Stimulated activated CD4-positive, alpha-beta T cell treated with anti-CD3 and anti-CD28 coated beads, Interleukin-2, amount 100 ng/mL, for 4 hours (primary cell): ENCODE measurements around the gene NCAPG2.
"Not testable (repeated sequence)": the region's sequence is repeated elsewhere in the genome, so short reads cannot be mapped to it uniquely, and the experiment has no call there.

Experiments
- DNase-seq: peaks from one replicate; pipeline ENCODE4 v3.0.0-alpha.2; 2020; ENCODE audit warnings: low read depth

The NCAPG2 gene

GRCh38 chr7:158676171-158676840 lies 28.3 kb downstream of the NCAPG2 start:
- DNase-seq = no peak

- no peak for DNase-seq
These were observed 31.6 kb downstream of the NCAPG2 start for GRCh38 chr7:158672975-158673374.

- DNase-seq = not testable (repeated sequence)
These were observed 36.5 kb downstream of the NCAPG2 start for GRCh38 chr7:158668086-158668485.

DNA sequence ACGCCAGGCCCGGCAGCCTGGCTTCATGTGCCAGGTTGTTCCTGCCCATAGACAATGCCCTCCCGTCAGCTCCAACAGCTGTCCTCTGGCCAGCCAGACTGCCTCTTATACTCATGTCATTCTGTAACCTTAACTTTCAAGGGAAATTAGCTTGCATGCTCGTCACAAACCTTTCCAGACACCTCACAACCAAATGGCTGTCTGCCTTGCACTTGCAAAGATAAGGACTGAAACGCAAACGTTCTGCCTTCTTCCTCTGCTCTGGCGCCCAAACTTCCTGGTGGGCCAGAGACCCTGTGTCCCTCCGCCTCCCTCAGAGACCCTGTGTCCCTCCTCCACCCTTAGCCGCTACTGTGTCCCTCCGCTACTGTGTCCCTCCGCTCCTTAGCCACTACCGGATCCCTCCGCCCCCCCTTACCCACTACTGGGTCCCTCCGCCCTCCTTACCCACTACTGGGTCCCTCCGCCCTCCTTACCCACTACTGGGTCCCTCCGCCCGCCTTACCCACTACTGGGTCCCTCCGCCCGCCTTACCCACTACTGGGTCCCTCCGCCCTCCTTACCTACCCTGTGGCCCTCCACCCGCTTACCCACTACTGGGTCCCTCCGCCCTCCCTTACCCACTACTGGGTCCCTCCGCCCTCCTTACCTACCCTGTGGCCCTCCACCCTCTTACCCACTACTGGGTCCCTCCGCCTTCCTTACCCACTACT lies 37.5 kb downstream of the NCAPG2 start:
- not testable (repeated sequence) for DNase-seq

- DNase-seq = no peak
These were observed 38.2 kb downstream of the NCAPG2 start for GRCh38 chr7:158666401-158666800.

DNA sequence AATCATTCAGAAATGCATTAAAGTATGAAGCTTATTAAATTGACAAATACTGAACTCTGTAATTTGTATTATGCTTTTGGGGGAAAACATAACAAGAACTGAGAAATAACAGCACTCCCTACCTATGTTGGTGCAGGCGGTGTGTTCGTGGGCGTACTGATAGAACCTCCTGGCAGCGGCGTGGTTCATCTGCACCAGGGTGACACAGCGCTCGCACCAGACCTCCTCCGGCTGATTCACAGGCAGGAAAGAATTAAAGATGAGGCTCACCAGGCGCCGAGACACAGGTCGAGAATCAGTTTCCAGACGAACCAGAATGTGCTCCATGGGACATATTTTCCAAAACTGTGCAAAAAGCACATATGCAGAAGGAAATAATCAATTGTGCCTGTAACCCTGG lies 40.2 kb downstream of the NCAPG2 start:
- no peak for DNase-seq

- DNase-seq = no peak
These were observed 41.2 kb downstream of the NCAPG2 start for GRCh38 chr7:158663428-158663741.

DNA sequence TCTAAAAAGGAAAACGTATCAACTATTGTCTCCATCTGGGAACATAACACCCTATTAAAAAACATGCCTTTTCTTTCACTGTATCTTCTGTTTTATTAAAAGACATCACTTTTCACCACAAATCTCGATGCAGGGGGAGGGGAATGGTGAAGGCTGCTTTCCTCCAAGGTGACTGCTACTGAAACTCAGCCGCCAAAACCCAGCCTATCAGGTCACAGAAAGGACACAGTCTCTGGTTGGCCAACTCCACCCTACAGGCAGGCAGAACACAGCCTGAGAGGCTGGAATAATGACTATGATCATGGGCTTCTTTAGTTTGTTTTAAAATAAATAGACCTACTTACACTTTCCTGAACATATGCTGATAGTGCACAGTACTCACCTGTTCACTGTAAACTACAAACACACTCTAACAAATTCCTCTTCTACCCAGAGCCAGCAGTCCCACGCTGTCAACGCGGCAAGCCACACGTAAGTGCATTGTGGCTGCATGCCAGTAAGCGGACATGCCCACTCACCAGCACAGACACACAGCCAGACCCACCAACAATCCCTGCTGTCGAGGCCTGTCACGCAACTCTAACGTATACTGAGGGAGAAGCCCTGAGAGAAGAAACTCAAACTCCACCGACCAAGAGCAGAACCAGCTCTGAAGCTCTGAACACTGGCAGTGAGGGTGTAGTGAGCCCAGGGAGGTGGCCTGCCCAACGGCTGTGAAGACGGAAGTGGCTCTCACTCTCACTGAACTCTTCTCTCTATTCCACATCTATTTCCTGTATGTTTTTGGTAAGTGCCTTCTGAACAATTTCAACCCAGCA lies 41.8 kb downstream of the NCAPG2 start:
- no peak for DNase-seq

DNA sequence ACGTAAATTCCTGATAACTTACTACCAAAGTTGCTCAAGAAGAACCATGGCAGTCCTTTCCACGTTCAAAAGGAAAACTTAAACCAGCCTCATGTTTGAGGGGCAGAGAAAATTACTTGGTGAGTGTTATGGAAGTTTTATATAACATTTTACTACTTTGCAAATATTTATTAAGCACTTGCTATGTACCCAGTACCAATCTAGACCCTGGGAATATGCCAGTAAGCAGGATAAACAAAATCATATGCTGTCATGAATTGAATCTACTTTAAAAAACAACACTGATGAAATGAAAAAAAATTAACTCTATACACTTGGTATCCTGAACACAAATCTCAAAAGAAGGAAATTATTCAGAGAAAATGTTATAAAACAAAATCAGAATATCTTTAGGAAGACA lies 46.1 kb downstream of the NCAPG2 start:
- DNase-seq = no peak

- DNase-seq = no peak
These were observed 47.3 kb downstream of the NCAPG2 start for GRCh38 chr7:158657189-158657746.

GRCh38 chr7:158655931-158656441 lies 48.6 kb downstream of the NCAPG2 start:
- DNase-seq = no peak

DNA sequence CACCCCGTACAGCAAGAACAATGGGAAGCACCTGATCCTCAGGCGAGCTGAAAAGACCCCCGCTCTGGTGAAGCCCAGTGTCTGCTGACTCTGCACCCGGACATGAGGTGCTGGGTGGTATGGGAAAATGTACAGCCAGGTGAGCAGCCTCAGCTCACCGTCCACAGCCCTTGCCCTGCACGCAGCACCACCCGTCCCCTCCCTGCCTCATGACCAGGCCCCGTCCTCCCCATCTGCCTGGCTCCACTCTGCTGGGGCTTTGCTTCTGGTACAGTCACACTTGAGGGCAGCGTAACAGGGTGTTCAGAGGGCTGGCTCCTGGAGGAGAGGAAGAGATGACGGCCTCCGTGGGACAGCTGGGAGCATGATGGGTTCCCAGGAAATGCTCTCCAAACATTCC lies 49.1 kb downstream of the NCAPG2 start:
- DNase-seq = no peak

DNA sequence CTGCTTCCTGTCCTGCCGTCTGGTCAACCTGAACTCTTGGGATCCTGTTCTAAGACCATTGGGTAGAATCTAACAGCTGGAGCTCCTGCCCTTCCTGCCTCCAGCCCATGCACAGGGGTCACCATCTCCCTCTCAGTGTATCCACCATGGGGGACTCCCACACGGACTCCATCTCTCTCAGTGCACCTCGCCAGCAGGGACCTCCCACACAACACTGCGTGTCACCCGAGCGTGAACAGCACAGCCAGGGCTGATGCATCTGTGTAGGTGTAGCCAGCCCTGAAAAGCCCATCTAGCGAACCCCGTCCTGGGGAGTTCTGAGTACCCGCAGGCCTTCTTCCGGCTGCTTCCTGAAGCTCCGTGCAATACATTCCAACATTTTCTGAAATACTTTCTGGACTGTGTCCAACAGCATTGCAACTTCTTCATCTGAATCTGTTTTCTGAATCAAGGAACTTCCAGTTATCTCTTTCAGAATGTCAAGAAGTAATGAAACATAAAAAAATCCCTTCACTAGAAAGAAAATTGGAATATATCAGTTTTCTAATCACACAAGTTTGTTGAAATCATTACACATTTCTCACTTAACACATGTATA lies 52.5 kb downstream of the NCAPG2 start:
- DNase-seq = no peak

GRCh38 chr7:158650821-158651225 lies 53.8 kb downstream of the NCAPG2 start:
- DNase-seq = no peak

DNA sequence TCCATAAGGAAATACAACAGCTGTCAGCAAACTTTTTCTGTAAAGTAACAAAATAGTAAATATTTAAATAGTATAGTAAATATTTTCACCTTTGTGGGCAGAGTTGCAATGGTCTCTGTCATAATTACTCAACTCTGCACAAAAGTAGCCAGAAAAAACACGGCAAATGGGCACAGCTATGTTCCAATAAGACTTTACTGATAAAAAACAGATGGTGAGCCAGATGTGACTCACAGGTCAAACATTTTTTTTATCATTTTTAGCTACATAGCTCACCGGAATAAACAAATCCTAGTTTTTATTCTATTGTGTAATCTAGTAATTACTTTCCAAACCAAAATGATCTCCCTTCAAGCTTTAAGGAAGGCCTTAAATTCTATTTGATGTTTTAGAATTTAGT lies 55.3 kb downstream of the NCAPG2 start:
- no peak for DNase-seq

DNA sequence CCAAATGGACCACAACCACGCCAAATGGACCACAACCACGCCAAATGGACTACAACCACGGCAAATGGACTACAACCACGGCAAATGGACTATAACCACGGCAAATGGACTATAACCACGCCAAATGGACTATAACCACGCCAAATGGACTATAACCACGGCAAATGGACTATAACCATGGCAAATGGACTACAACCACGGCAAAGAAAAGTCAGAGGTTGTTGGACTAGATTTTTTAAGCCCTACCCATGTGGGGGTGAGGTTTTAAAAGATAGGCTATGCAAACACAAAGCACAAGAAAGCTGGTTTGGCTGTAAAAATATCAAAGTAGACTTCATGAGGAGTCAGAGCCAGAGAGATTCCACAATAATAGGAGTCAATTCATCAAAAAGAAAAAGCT lies 55.8 kb downstream of the NCAPG2 start:
- DNase-seq = no peak

- no peak for DNase-seq
These were observed 56.4 kb downstream of the NCAPG2 start for GRCh38 chr7:158648168-158648567.

DNA sequence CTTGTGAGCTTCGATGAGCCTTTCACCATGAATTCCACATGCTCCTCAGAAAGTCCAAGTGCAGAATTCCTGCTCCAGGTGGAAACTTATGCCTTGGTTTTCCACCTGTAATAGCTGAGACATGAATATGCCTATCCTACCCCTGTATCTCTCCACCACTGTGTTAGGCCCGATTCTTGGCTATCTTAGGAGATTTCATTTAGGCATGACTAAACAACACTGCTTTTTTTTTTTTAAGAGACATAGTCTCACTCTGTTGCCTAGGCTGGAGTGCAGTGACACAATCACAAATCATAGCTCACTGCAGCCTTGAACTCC lies 57.2 kb downstream of the NCAPG2 start:
- DNase-seq = no peak

DNA sequence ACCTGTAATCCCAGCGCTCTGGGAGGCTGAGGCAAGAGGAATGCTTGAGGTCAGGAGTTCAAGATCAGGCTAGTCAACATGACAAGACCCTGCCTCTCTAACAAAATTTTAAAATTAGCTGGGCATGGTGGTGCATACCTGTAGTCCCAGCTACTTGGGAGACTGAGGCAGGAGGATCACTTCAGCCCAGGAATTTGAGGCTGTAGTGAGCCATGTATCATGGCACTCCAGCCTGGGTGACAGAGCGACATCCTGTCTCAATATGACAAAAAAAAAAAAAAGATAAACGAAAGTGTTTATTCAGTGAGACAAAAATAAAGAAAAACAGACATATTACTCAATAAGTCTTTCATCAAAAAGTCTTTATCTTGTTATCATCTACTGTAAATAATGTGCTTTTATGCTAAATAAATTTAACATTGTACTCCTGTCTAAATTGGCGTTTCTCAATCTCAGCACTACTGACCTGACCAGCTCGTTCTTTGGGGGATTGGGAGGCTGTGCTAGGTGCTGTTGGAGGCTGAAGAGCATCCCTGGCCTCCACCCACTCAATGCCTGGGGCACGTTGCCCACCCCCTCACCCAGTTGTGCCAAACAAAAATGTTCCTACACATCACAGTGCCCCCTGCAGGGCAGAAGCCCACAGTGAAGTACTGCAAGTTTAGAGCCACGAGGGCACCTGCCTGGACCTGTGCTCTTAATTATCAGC lies 57.7 kb downstream of the NCAPG2 start:
- DNase-seq = no peak

DNA sequence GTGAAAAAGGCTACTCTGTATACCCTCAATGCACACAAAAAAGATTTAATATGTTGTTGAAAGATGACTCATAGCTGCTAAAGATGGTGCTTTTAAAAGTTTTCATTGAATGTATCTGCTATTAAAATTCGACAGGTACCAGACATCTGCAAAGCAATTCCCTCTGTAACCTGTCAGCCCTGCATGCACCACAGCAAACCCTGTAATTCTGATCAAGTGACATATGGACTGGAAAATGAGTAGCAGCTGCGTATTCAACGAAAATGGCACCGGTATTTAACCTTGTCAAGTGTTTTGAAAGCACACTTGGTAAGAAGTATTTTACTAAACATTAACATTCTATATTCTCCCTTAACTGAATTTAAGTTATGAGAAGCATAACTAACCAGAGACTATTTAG lies 58.8 kb downstream of the NCAPG2 start:
- no peak for DNase-seq

GRCh38 chr7:158642149-158642548 lies 62.5 kb downstream of the NCAPG2 start:
- DNase-seq = no peak

GRCh38 chr7:158638001-158638400 lies 66.6 kb downstream of the NCAPG2 start:
- no peak for DNase-seq
